Daoy (cell line): ENCODE data around the gene COLQ. TPM values are rescaled to one million over a fixed set of nuclear protein-coding genes. Genes with fewer than 3 reads are reported as not detected.

Experiments used
- DNase-seq: peaks from one replicate; pipeline ENCODE4 v3.0.0-alpha.2; 2015; ENCODE audit warnings: low read depth
- total RNA-seq: library from RNA; depleted of rRNA; stranded (reverse); fragments of >200 nt; shearing (Covaris generic); gene quantifications from 2 replicates; pipeline ENCODE4 v1.2.3, GENCODE V29; 2014

Gene COLQ
- total RNA-seq, 1 experiment from 2014 or later, result 0.29 TPM

- no peak for DNase-seq
Measured at GRCh38 chr3:15520185-15520584, 1.3 kb downstream of the COLQ start.

DNA sequence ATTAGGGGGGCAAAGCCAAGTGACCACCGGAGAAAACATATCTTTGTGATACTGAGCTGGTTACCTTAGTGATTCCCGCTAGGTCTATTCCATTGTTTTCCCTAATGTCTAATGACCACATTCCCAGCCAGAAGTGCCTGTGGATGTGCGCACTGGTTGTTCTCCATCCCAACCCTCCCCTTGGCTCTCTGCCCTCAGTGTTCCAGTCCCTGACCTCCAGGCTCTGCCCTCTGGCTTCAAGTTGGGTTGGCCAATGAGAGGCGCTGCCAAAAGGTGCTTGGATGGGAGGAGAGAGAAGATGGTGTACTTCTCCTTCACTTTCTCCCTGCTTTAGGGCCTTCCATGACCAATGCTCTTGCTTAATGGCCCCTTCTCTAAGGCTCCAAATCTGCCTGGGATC, 2.4 kb downstream of the COLQ start:
- no peak for DNase-seq

DNA sequence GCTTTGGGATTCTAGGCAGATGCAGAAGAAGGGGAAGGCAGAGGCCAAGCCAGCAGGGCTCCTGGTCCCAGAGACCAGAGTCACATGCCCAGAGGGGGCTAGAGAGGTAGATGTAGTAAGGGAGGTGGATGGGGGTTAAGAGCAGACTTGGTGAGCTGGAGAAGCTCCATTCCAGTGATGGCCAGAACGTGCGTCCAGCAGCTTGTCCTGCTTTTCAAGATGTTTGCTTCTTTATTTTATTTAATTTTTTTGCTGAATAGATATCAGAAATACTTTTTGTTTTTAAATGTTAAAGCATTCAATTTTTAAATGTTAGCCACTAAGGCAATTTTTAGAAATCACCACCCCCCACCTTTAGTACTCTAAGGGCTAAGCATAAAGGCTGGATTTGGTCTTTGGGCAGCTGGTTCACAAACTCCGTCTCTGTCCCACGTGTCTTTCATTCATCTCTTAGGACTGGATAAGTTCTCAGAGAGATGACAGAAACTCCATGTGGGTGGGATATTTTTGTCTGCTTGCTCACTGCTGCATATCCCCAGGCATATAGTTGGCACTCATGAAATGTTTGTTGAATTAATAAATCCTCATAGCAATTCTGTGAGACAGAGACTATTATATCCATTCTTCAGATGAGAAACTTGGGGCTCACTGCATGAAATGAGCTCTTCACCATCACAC, 6.7 kb downstream of the COLQ start:
- no peak for DNase-seq

GRCh38 chr3:15513810-15514662, 7.5 kb downstream of the COLQ start:
- DNase-seq, result no peak

GRCh38 chr3:15513116-15513515, 8.4 kb downstream of the COLQ start:
- DNase-seq, result no peak

GRCh38 chr3:15512166-15512565, 9.3 kb downstream of the COLQ start:
- no peak for DNase-seq

GRCh38 chr3:15511156-15511555, 10.3 kb downstream of the COLQ start:
- DNase-seq, result no peak

- DNase-seq, result no peak
Measured at GRCh38 chr3:15510493-15510892, 11.0 kb downstream of the COLQ start.

DNA sequence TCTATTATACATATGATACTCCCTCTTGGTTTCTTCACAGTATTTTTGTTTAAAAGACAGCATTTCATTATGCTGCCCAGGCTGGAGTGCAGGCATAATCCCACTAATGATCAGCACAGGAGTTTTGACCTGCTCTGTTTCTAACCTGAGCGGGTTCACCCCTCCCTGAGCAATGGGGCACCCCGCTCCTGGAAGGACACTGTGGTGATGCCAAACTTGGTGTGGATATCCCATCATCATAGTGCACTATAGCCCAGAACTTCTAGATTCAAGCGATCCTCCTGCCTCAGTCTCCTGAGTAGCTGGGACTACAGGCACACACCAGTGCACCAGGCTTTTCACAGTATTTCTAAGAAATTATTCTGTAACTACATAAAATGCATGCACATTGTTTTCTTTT, 14.9 kb downstream of the COLQ start:
- no peak for DNase-seq

DNA sequence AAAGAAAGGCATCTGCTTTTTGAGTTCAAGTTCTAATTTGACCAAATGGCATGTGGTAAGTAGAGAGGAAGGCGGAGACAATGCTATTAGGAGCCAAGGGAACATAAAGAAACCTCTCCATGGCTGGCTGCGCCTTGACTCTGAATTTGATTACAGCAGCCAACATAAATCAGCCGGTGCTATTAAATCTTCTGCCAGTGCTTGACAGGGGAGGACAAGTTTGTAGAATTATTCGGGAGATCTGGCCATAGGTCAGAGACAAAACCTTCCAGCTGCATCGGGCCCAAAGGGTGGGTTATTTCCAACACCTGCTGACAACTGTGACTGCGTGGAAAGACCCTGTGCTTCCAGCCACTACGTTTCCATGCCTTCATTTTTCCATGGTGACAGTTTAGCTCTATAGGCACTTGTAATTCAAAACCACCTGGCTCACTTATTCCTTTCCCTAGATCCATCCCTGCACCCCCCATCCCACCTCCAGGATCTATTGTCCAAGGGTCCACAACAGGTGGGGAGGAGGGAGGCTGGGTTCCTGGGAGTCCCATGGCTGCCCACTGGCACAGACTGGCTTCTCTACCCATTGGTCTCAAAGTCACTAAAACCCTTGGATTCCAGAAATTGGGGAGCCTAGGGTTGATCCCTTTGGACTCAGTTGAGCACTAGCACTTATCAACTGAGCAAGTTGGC, 15.9 kb downstream of the COLQ start:
- no peak for DNase-seq

- DNase-seq, result no peak
Measured at GRCh38 chr3:15502616-15503015, 18.9 kb downstream of the COLQ start.

- DNase-seq, result no peak
Measured at GRCh38 chr3:15501126-15501525, 20.4 kb downstream of the COLQ start.

GRCh38 chr3:15500107-15500724, 21.3 kb downstream of the COLQ start:
- no peak for DNase-seq

- DNase-seq, result no peak
Measured at GRCh38 chr3:15499536-15499935, 22.0 kb downstream of the COLQ start.

GRCh38 chr3:15498431-15499214, 22.9 kb downstream of the COLQ start:
- no peak for DNase-seq

DNA sequence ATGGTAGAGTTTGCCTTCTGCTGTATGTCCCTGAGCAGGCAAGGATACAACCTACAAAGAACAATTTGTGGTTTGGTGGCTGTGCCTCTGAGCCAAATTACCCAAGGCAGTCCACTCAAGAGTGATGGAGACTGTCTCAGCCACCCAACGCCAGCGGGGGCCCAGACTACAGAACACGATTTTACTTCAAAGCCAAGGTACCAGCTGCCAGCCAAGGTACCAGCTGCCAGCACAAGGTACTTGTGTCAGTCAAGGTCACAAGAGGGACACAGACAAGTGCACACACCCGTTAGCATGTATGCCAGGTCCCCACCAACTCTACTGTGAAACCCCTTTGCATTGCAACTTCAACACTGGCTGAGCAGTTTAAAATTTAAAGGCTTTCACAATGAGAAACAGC, 23.5 kb downstream of the COLQ start:
- no peak for DNase-seq

DNA sequence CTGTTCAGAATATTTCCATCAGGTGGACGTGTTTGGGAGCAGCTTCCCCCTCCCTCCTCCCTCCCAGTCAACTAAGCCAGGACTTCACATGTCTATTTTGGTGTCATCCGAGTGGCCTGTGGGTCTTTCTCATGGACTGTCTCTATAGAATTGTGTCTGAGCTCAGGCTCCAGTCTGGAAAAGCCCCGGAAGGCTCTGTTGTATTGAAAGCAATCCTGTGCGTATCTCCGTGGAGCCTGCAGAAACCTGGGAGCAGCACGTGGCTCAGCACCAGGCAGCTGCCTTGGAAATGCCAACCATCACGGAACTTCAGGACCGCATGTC, 25.2 kb downstream of the COLQ start:
- no peak for DNase-seq

- peak; percentile 17 for DNase-seq
Measured at GRCh38 chr3:15495461-15496340, 25.8 kb downstream of the COLQ start.

DNA sequence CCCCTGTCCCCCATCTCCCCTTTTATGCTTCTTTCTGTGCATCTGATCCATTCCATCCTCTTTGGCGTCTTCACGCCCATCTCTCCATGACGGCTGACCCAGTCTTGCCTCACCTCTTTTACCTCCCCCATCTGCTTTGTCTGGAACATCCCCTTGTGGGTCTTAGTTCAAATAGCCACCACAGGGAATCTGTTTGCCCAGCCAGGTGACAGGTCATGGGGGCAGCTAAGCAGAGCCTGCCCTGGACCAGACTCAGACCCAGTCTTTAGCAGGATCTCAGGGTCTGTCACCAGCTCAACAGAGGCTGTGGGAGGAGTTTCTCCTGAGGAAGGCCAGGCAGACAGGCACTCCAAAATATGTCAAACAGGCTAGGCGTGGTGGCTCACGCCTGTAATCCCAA, 28.1 kb downstream of the COLQ start:
- no peak for DNase-seq

DNA sequence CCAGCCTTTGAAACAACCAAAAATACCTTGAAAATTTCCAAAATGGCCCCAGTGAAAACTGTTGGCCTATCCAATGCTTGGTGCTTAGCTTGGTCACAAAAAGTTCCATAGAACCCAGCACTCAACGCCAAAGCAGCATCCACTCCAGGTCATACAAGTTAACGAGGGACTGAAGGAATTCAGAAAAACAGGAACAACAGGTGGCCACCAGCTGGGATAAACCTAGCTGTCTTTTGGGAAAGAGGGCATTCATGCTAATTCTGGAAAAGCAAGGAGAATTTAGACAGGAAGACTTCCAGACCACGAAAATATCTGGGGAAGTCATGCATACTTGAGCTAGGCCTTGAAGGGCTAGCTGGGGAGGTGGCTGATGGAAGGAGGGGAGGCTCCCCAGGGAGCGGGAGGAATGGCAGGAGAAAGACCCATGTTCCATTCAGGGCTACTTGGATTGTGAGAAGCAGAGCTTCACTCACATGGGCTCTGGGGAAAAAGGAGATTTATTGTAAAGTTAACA, 28.6 kb downstream of the COLQ start:
- no peak for DNase-seq
